GM19397 (cell line): Measurements from ENCODE around the gene CSAG3.
"Not testable (repeated sequence)": the region's sequence is repeated elsewhere in the genome, so short reads cannot be mapped to it uniquely, and the experiment has no call there.

Experiments used
- ATAC-seq: cut with Tn5 transposase; IDR thresholded peaks from one replicate; pipeline ENCODE4 v1.9.1; 2021; ENCODE audit warnings: mild to moderate bottlenecking, moderate library complexity; ENCODE audit not compliant: unreplicated experiment

Gene CSAG3

GRCh38 chrX:152758918-152759317 is at the start of gene CSAG3:
TSS of gene CSAG3 (plus strand) at chrX:152759218.
- ATAC-seq, result not testable (repeated sequence)

- not testable (repeated sequence) for ATAC-seq
Measured at GRCh38 chrX:152713195-152713594, 45.8 kb upstream of the CSAG3 start.

- ATAC-seq, result not testable (repeated sequence)
Measured at GRCh38 chrX:152713815-152714787, 44.9 kb upstream of the CSAG3 start, which contains the start of gene MAGEA2B. TSS of gene MAGEA2B (plus strand) at chrX:152714628. CDS start at chrX:152717107, 2,479 bp downstream.

GRCh38 chrX:152725409-152725808 is 33.6 kb upstream of the CSAG3 start:
- no peak for ATAC-seq

GRCh38 chrX:152733261-152733975 is 25.6 kb upstream of the CSAG3 start, which contains the start of the genes CSAG1 and MAGEA12:
TSS of gene CSAG1 (minus strand) at chrX:152733721. CDS start at chrX:152732460, 1,261 bp downstream.
TSS of gene MAGEA12 (plus strand) at chrX:152733757. CDS start at chrX:152736162, 2,405 bp downstream.
- no peak for ATAC-seq

- not testable (repeated sequence) for ATAC-seq
Measured at GRCh38 chrX:152734143-152734858, 24.7 kb upstream of the CSAG3 start.

- no peak for ATAC-seq
Measured at GRCh38 chrX:152735101-152735500, 23.9 kb upstream of the CSAG3 start.

GRCh38 chrX:152735860-152736511 is 23.0 kb upstream of the CSAG3 start:
- ATAC-seq, result no peak

GRCh38 chrX:152736528-152736927 is 22.5 kb upstream of the CSAG3 start:
- not testable (repeated sequence) for ATAC-seq

- ATAC-seq, result no peak
Measured at GRCh38 chrX:152738560-152738959, 20.5 kb upstream of the CSAG3 start.

GRCh38 chrX:152753686-152754650 is 5.0 kb upstream of the CSAG3 start, which contains the start of gene MAGEA2:
TSS of gene MAGEA2 (minus strand) at chrX:152753842. CDS start at chrX:152751363, 2,479 bp downstream.
- not testable (repeated sequence) for ATAC-seq

- ATAC-seq, result not testable (repeated sequence)
Measured at GRCh38 chrX:152754871-152755270, 4.1 kb upstream of the CSAG3 start.

GRCh38 chrX:152759544-152759943 is 526 bp downstream of the CSAG3 start:
- ATAC-seq, result not testable (repeated sequence)

- ATAC-seq, result not testable (repeated sequence)
Measured at GRCh38 chrX:152761582-152761981, 2.6 kb downstream of the CSAG3 start.

GRCh38 chrX:152766562-152766961 is 7.5 kb downstream of the CSAG3 start:
- not testable (repeated sequence) for ATAC-seq

GRCh38 chrX:152769549-152770289 is 10.7 kb downstream of the CSAG3 start, which contains the start of gene MAGEA6:
TSS of gene MAGEA6 (minus strand) at chrX:152769689. CDS start at chrX:152767650, 2,039 bp downstream.
- not testable (repeated sequence) for ATAC-seq

GRCh38 chrX:152787062-152787461 is 28.0 kb downstream of the CSAG3 start:
- ATAC-seq, result not testable (repeated sequence)

- ATAC-seq, result no peak
Measured at GRCh38 chrX:152798945-152799344, 39.9 kb downstream of the CSAG3 start.
